NOMO-1 treated with DMSO at 0.1 percent for 48 hours (cell line): Measurements from ENCODE around the gene NOC2L.
A peak's percentile ranks its signal among the peaks of the same experiment; 100 is the strongest.
"Not testable (repeated sequence)": the region's sequence is repeated elsewhere in the genome, so short reads cannot be mapped to it uniquely, and the experiment has no call there.

ENCODE experiments used
- DNase-seq: peaks from one replicate; lab custom pipeline; 2025; ENCODE audit not compliant: unreplicated experiment; lab: John Stamatoyannopoulos, UW

The NOC2L gene

GRCh38 chr1:907611-908451 is 51.2 kb downstream of the NOC2L start:
- no peak for DNase-seq

- DNase-seq = peak; percentile 79
These were observed 52.2 kb downstream of the NOC2L start for GRCh38 chr1:906600-907420.

DNA sequence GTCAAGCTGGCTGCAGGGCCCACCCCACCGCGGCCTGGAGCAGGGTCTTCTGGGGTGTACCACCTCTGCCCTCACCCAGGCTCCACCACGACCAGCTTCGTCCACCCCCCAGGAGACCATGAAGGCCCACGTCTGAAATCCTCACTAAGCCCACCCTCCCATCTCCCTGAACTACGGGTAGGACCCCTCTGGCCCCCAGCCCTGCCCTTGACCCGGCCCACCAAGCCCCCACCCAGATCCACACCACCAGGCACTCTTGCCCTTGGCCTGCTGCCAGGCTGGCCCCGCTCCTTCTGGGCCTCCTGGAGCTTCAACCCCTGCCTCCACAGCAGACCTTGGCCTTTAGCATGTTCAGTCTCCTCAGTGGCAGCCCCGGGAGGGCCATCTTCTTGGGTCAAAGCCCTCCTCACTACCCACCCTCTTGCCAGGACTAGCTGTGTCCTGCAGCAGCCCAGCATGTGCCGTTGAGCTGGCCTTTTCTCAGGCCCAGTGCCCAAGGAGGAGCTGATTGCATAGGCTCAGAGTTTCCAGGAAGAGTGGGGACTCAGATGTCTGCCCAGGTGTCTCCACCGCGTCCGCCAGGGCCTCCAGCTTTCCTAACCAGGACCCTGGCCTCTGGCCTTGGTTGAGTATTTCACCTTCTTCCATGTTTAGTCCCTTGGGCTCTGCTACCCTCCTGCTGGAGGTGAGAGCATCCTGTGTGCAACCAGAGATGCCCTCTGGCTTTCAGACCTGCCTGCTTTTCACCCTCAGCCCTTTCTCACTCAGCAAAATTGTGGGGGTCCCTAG is 53.1 kb downstream of the NOC2L start:
- DNase-seq = no peak

DNA sequence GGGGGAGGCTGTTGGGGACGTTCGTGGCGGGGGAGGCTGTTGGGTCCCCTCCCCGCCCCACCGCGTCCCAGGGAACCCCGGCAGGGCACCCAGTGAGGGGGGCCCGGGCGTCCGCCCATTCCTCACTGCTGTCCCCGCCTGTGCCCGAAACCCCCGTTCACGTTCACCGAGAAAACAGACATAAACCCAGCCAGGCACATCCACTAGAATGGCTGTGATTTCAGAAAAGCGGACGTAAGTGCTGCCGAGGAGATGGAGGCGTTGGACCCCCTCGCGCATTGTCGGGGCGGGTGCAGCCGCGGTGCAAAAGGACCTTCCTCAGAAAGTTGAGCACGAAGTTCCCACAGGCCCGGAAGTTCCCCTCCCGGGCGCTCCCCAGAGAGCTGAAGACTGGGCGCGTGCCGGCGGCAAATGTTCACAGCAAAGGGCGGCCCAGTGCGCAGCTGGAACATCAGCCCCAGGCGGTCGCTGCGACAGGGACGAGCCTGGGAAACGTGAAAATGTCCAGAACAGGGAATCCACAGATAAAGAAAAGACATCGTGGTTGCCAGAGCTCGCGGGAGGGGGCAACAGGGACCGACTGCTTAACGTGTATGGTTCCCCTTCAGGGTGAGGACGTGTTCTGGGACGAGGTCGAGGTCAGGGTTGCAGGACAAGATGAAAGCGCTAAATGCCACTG is 53.8 kb downstream of the NOC2L start:
- peak; percentile 10 for DNase-seq

DNA sequence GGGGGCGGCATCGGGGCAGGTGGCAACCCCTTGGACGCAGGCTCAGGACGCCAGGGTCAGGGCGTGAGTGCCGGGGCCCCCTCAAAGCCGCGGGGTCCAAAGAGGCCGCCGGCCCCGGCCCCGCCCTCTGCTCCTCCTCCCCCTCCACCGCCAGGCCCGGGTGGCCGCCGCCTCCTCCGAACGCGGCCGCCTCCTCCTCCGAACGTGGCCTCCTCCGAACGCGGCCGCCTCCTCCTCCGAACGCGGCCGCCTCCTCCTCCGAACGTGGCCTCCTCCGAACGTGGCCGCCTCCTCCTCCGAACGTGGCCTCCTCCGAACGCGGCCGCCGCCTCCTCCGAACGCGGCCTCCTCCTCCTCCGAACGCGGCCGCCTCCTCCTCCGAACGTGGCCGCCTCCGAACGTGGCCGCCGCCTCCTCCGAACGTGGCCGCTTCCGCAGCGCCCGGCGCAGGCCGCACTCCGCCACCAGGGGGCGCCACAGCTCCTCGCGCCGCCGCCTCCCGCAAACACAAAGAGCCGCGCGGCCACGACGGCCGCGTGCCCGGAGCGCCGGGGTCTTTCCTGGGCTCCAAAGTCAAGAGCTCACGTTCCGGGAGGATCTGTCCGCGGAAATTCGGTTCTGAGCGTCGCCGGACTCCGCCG is 54.6 kb downstream of the NOC2L start:
- peak; percentile 66 for DNase-seq

DNA sequence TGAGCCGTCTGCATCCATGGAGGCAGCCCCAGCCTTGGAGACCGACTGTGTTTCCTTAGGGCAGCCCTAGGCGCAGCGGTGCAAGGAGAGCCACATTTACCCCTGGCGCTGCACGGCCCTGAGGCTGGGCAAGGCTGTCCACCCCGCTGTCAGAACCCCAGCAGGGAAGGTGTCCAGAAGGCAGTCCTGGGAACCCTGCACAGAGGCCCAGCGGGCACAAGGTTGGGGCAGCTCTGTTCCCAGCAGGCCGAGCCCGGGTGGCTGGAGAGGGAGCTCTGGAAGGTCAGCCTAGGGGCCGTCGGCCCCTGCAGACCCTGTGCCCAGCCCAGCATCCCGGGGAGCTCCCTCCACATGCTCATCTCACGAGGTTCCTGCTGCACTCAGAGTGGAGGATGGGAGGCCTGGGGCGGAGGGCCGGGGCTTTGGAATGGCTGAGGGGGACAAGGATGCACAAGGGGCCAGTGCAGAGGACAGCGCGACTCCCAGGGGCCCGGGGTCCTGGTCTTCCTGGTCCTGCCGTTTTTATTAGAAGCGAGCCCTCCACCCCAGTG is 55.3 kb downstream of the NOC2L start:
- DNase-seq = no peak

DNA sequence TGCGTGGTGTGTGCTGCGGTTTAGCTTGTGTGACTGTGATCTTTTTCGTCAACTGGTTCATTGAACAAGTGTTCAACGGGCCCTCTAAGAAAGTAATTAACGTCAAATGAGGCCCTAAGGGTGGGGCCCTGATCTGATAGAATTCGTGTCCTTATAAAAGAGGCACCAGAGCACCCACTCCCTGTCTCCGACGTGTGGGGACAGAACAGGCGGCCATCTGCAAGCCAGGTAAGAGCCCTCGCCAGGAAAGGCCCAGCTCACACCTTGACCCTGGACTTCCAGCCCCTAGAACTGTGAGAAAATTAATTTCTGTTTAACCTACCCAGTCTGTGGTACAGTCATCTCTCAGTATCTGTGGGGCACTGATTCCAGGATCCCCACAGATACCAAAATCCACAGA is 55.8 kb downstream of the NOC2L start:
- no peak for DNase-seq

GRCh38 chr1:902802-903201 is 56.3 kb downstream of the NOC2L start:
- no peak for DNase-seq

DNA sequence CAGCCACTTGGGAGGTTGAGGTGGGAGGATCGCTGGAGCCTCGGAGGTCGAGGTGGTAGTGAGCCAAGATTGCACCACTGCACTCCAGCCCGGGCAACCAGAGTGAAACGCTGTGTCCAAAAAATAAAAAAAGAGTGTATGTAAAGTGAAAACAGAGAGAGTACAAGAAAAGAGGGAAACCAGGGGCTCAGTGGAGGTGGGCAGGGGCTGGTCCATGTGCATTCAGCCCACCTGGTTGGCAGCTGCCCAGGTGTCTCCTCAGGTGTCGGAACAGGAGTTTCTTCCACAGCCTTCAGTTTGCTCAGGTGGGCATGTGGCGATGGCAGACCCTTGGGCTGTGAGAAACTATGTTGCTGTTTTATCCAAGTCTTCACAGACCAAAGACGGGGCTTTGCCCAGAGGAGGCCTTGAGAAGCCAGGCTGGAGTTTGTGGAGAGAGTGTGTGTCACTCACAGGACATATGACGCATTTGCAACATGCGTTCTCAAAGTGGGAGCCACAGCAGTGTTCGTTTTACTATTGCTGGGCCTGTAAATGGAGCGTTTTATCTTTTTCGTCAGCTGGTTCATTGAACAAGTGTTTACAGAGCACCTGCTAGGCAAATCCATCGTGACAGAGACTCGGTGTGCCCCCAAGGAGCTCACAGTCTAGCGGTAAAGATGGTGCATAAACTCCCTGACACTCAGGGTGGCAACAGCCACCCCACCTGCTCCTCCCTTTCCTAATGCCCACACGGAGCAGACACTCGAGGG is 57.8 kb downstream of the NOC2L start:
- DNase-seq = no peak

GRCh38 chr1:899636-900317 is 59.3 kb downstream of the NOC2L start:
- DNase-seq = no peak

- DNase-seq = not testable (repeated sequence)
These were observed 61.1 kb downstream of the NOC2L start for GRCh38 chr1:897951-898350.

DNA sequence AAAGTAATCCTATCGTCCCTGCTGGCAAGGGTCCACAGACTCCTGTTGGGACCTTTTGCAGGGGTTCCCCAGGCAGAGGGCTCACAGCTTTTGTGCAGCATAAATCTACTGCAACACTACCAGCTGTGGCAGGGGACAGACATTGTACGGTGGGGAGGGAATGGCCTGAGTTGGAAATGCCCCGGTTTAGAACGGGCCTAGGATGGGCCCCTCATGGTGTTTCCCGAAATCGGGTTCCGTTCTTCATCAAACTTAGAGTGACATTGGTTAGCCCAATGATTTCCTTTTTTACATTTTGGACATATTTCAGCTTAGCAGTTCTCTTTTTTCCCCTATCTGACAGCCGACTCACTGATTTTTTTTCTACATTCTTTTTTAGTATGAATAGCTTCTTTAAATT is 61.8 kb downstream of the NOC2L start:
- peak; percentile 22 for DNase-seq
